Natural killer cell (primary cell): Measurements from ENCODE around the gene INTS1. TPM values are rescaled to one million over a fixed set of nuclear protein-coding genes. Genes with fewer than 3 reads are reported as not detected.

Experiments used
- ATAC-seq, 3 donors: fragments of 150-1000 bp in 2 of 3; fragments of 200-7000 bp in 1 of 3; cut with Tn5 transposase; 1 replicate in 1 of 3; 2 replicates in 2 of 3; pipeline ENCODE4 v1.10.0; 2021; ENCODE audit warnings: mild to moderate bottlenecking in 2 of 3, moderate library complexity in 2 of 3
- DNase-seq, 2 donors: peaks; one replicate each; pipeline versions ENCODE4 v3.0.0 to v3.0.0-alpha.2; 2013 to 2021; ENCODE audit warnings: mixed read lengths in 1 of 2
- H3K27ac ChIP-seq: one replicate; pipeline ENCODE4 v1.5.1; 2013; ENCODE audit warnings: mild to moderate bottlenecking, low read length
- H3K27me3 ChIP-seq: one replicate; pipeline ENCODE4 v1.6.1; 2013; ENCODE audit warnings: low read length; ENCODE audit not compliant: control insufficient read depth, insufficient read depth
- H3K36me3 ChIP-seq: one replicate; pipeline ENCODE4 v1.6.1; 2013; ENCODE audit warnings: low read length; ENCODE audit not compliant: control insufficient read depth, insufficient read depth
- H3K4me1 ChIP-seq: one replicate; pipeline ENCODE4 v1.6.1; 2013; ENCODE audit warnings: low read length; ENCODE audit not compliant: control insufficient read depth, insufficient read depth
- H3K4me3 ChIP-seq: one replicate; pipeline ENCODE4 v1.5.1; 2013; ENCODE audit warnings: low read length
- H3K9me3 ChIP-seq: one replicate; pipeline ENCODE4 v1.6.1; 2013; ENCODE audit warnings: low read length; ENCODE audit not compliant: control insufficient read depth, insufficient read depth
- H3K27ac Mint-ChIP-seq, 2 donors: one replicate each; pipeline ENCODE4 v1.8.0; 2022; ENCODE audit warnings: mild to moderate bottlenecking in 2 of 2, mixed read lengths in 2 of 2, moderate library complexity in 1 of 2
- H3K27me3 Mint-ChIP-seq, 2 donors: one replicate each; pipeline ENCODE4 v1.8.0; 2022; ENCODE audit warnings: low read depth in 2 of 2, mixed read lengths in 2 of 2
- H3K36me3 Mint-ChIP-seq: one replicate; pipeline ENCODE4 v1.8.0; 2022; ENCODE audit warnings: mixed read lengths
- H3K4me1 Mint-ChIP-seq, 2 donors: one replicate each; pipeline ENCODE4 v1.8.0; 2022; ENCODE audit warnings: mixed read lengths in 2 of 2
- H3K4me3 Mint-ChIP-seq: one replicate; pipeline ENCODE4 v1.8.0; 2022; ENCODE audit warnings: mild to moderate bottlenecking, moderate library complexity, mixed read lengths
- H3K9me3 Mint-ChIP-seq, 2 donors: one replicate each; pipeline ENCODE4 v1.8.0; 2022; ENCODE audit warnings: mixed read lengths in 2 of 2
- CTCF ChIP-seq: fragments of 200-600 bp; IDR thresholded peaks from one replicate; pipeline ENCODE4 v1.8.0; 2022; ENCODE audit warnings: antibody characterized with exemption
- WGBS: methylation state at CpG from one replicate; pipeline ENCODE4 v1.1.7; 2013; ENCODE audit warnings: missing lambda C conversion rate; ENCODE audit not compliant: insufficient coverage; 5-methylcytosine and 5-hydroxymethylcytosine counted together
- intact Hi-C: fragments of 100-400 bp; cut with micrococcal nuclease; formaldehyde crosslinking; loops from one replicate; pipeline ENCODE4 v1.14.2; 2022
- total RNA-seq, 4 donors: library from RNA; stranded (reverse); fragments of 120-200 nt in 1 of 4; gene quantifications; one replicate each; pipeline versions ENCODE4 v1.2.3 to v1.2.4, GENCODE V29; 2013 to 2022

INTS1 gene
- total RNA-seq, 3 donors from 2014 or later (not counting 1 experiment from before 2014, with no cell fraction given), result 92.7 to 115 (median 111) TPM

- H3K4me3 ChIP-seq, result no peak overlapping the region
- no peak for TF ChIP-seq CTCF
- Mint-ChIP-seq H3K4me1 (peaks cover 6 to 23% of the 10 kb centered on the region in 2 donors), H3K27ac (no peak overlapping the region), H3K27me3 (no peaks in the 10 kb centered on the region), H3K36me3 (no peaks in the 10 kb centered on the region), H3K9me3 (no peaks in the 10 kb centered on the region), H3K4me3 (no peak overlapping the region)
- H3K27me3 ChIP-seq, result no peaks in the 10 kb centered on the region
- H3K36me3 ChIP-seq, result no peaks in the 10 kb centered on the region
- H3K4me1 ChIP-seq, result peaks cover 15% of the 10 kb centered on the region
- H3K9me3 ChIP-seq, result no peaks in the 10 kb centered on the region
- intact Hi-C loops, result no loop called here
- ATAC-seq (no peak), DNase-seq (no peak)
- WGBS, result 95% methylated on average over 9 of the region's 12 CpGs
- H3K27ac ChIP-seq, result no peak overlapping the region
These were observed 39.5 kb downstream of the INTS1 start for GRCh38 chr7:1464694-1465093.

- 92% methylated on average over 18 of the region's 18 CpGs for WGBS
- H3K27me3 ChIP-seq, result no peaks in the 10 kb centered on the region
- DNase-seq (no peak), ATAC-seq (no peak)
- no peak overlapping the region for H3K27ac Mint-ChIP-seq
- no peak overlapping the region for H3K27ac ChIP-seq
- no peaks in the 10 kb centered on the region for H3K9me3 Mint-ChIP-seq
- no peak overlapping the region for H3K4me3 ChIP-seq
- H3K4me3 Mint-ChIP-seq, result no peak overlapping the region
- intact Hi-C loops, result no loop called here
- H3K36me3 ChIP-seq, result no peaks in the 10 kb centered on the region
- TF ChIP-seq CTCF, result no peak
- H3K4me1 ChIP-seq, result peaks cover 19% of the 10 kb centered on the region
- H3K4me1 Mint-ChIP-seq, result peaks cover 6 to 26% of the 10 kb centered on the region in 2 donors
- no peaks in the 10 kb centered on the region for H3K36me3 Mint-ChIP-seq
- H3K27me3 Mint-ChIP-seq, result no peaks in the 10 kb centered on the region
- no peaks in the 10 kb centered on the region for H3K9me3 ChIP-seq
These were observed 40.4 kb downstream of the INTS1 start for GRCh38 chr7:1463676-1464223.

DNA sequence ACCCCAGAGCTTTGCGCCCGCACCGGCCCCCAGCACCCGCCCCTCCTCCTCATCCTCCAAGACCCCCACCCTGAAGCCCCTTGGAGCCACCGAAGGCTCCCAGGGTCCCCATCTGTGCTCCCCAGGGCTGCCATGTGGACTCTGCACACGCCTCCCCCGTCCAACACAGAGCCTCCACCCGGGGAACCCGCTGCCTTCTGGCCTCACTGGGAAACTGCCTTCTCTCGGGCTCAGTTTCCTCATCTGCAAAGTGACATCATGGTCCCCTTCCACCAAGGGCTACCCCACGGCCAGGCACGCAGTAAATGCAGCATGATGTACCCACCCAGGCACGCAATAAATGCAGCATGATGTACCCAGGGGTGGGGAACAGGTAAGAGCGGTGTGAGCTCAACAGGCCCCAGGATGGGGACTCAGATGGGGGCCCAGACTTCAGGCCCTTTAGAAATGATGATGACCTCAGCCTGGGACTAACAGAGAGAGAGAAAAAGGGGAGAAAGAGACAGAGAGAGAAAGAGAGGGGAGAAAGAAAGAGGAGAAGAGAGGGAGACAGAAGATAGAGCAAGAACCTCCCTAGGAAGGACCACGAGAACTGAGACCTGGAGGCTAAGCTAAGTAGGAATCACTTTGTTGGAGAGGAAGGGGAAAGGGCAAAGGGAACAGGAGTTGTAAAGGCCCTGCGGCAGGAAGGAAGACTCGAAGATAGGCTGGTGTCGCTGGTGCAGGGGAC, 42.4 kb downstream of the INTS1 start:
- ATAC-seq (no peak), DNase-seq (peak in 1 of 2 donors; percentile 23)
- intact Hi-C loops, result no loop called here
- Histone ChIP-seq H3K27ac (no peak overlapping the region), H3K36me3 (no peaks in the 10 kb centered on the region), H3K4me1 (peaks cover 31% of the 10 kb centered on the region), H3K9me3 (no peaks in the 10 kb centered on the region), H3K4me3 (no peak overlapping the region), H3K27me3 (no peaks in the 10 kb centered on the region)
- peak overlapping the region; percentile 58 for H3K4me3 Mint-ChIP-seq
- no peaks in the 10 kb centered on the region for H3K9me3 Mint-ChIP-seq
- H3K36me3 Mint-ChIP-seq, result no peaks in the 10 kb centered on the region
- no peak for TF ChIP-seq CTCF
- H3K27me3 Mint-ChIP-seq, result no peaks in the 10 kb centered on the region
- H3K4me1 Mint-ChIP-seq, result peaks cover 6 to 31% of the 10 kb centered on the region in 2 donors
- peak overlapping the region in 1 of 2 donors; percentile 14 for H3K27ac Mint-ChIP-seq
- WGBS, result 72% methylated on average over 18 of the region's 18 CpGs
